Endothelial cell of umbilical vein (primary cell): ENCODE measurements around the gene SSBP3. TPM values are rescaled to one million over a fixed set of nuclear protein-coding genes. Genes with fewer than 3 reads are reported as not detected.

ENCODE experiments used
- BruUV-seq: library from RNA; stranded (reverse); fragments of 400-500 nt; replicated peaks from 2 replicates; lab custom pipeline; 2021; lab: Mats Ljungman, UMichigan
- CTCF ChIA-PET: fragments of 300-600, 350-600 bp; sonication (Branson Sonifier 250); formaldehyde crosslinking; loops from one replicate; lab custom pipeline; 2021; ENCODE audit warnings: antibody characterized with exemption, inconsistent platforms; lab: Charles Lee
- POLR2A ChIA-PET: fragments of 300-600, 350-600 bp; sonication (Branson Sonifier 250); formaldehyde crosslinking; loops from one replicate; lab custom pipeline; 2021; ENCODE audit warnings: antibody characterized with exemption, inconsistent platforms; lab: Charles Lee
- DNase-seq: peaks from one replicate; pipeline ENCODE4 v3.0.0-alpha.2; 2011; ENCODE audit warnings: low read depth, low spot score
- FAIRE-seq: peaks from 2 replicates; lab custom pipeline; 2011; peaks lifted over from hg19 to GRCh38; lab: Jason Lieb, UNC
- H2AFZ ChIP-seq: 2 replicates; pipeline ENCODE4 v1.6.0; 2012; ENCODE audit warnings: low read depth, low read length, control low read depth, inconsistent platforms
- H3K27ac ChIP-seq: 2 replicates; pipeline ENCODE4 v1.5.1; 2011; ENCODE audit warnings: low read depth, mild to moderate bottlenecking, control low read depth, low read length, moderate library complexity; ENCODE audit not compliant: insufficient read depth
- H3K27me3 ChIP-seq, 2 experiments: 2 replicates each; pipeline versions ENCODE4 v1.6.0 to v1.6.1; 2011; ENCODE audit warnings: low read length in 2 of 2, mixed read lengths in 1 of 2; ENCODE audit not compliant: control insufficient read depth in 2 of 2, insufficient read depth in 2 of 2
- H3K36me3 ChIP-seq, 2 experiments: 2 replicates in 1 of 2; 3 replicates in 1 of 2; pipeline ENCODE4 v1.5.1; 2011; ENCODE audit warnings: low read length in 2 of 2, mild to moderate bottlenecking in 1 of 2, moderate library complexity in 1 of 2; ENCODE audit not compliant: control insufficient read depth in 2 of 2, insufficient read depth in 2 of 2; ENCODE audit errors: extremely low read depth in 1 of 2
- H3K4me1 ChIP-seq: 3 replicates; pipeline ENCODE4 v1.5.1; 2011; ENCODE audit warnings: mild to moderate bottlenecking, low read length; ENCODE audit not compliant: control insufficient read depth, insufficient read depth; ENCODE audit errors: extremely low read depth
- H3K4me2 ChIP-seq: 2 replicates; pipeline ENCODE4 v1.6.1; 2011; ENCODE audit warnings: low read length, control low read depth, mixed read lengths; ENCODE audit not compliant: insufficient read depth
- H3K4me3 ChIP-seq, 3 experiments: fragments of 200-600 bp in 1 of 3; sonication (generic), shearing (Covaris generic) in 1 of 3; replicated peaks in 1 of 3; 2 replicates each; pipeline ENCODE4 v1.5.1; 2011 to 2016; ENCODE audit warnings: control low read depth in 3 of 3, low read length in 3 of 3, mild to moderate bottlenecking in 2 of 3, inconsistent platforms in 1 of 3, low read depth in 1 of 3, moderate library complexity in 1 of 3; ENCODE audit not compliant: insufficient read depth in 1 of 3
- H3K79me2 ChIP-seq: 2 replicates; pipeline ENCODE4 v1.6.0; 2012; ENCODE audit warnings: low read length, inconsistent platforms; ENCODE audit not compliant: control insufficient read depth, insufficient read depth
- H3K9ac ChIP-seq: replicated peaks from 2 replicates; pipeline ENCODE3; 2011; ENCODE audit warnings: low read length, control low read depth; ENCODE audit not compliant: insufficient read depth; ENCODE audit errors: extremely low read depth
- H3K9me1 ChIP-seq: replicated peaks from 3 replicates; pipeline ENCODE4 v1.6.0; 2011; ENCODE audit warnings: mild to moderate bottlenecking, low read length; ENCODE audit not compliant: control insufficient read depth, insufficient read depth; ENCODE audit errors: extremely low read depth
- H3K9me3 ChIP-seq: replicated peaks from 2 replicates; pipeline ENCODE4 v1.5.1; 2012; ENCODE audit warnings: low read length, inconsistent platforms; ENCODE audit not compliant: control insufficient read depth, insufficient read depth
- H4K20me1 ChIP-seq: replicated peaks from 2 replicates; pipeline ENCODE3; 2011; ENCODE audit warnings: mild to moderate bottlenecking, low read length; ENCODE audit not compliant: control insufficient read depth, insufficient read depth; ENCODE audit errors: extremely low read depth
- EZH2 ChIP-seq: IDR thresholded peaks from 2 replicates; pipeline ENCODE4 v1.6.1; 2012; ENCODE audit warnings: borderline replicate concordance, low read depth, mild to moderate bottlenecking, moderate library complexity, low read length, inconsistent platforms; ENCODE audit not compliant: severe bottlenecking
- FOS ChIP-seq: IDR thresholded peaks from 2 replicates; pipeline ENCODE4 v1.6.1; 2011; ENCODE audit warnings: mild to moderate bottlenecking, low read length, moderate library complexity, borderline replicate concordance; ENCODE audit not compliant: insufficient read depth
- GATA2 ChIP-seq: IDR thresholded peaks from 2 replicates; pipeline ENCODE4 v1.7.0; 2011; ENCODE audit warnings: low read depth, mild to moderate bottlenecking, moderate library complexity, mixed read lengths, low read length; ENCODE audit not compliant: insufficient read length, insufficient read depth
- JUN ChIP-seq: IDR thresholded peaks from 2 replicates; pipeline ENCODE4 v1.6.1; 2011; ENCODE audit warnings: borderline replicate concordance, low read depth; ENCODE audit not compliant: insufficient read length, insufficient read depth
- MYC ChIP-seq: IDR thresholded peaks from one replicate; pipeline ENCODE4 v1.6.1; 2011; ENCODE audit warnings: mild to moderate bottlenecking, low read depth, low read length
- POLR2A ChIP-seq: IDR thresholded peaks from 2 replicates; pipeline ENCODE4 v1.6.1; 2012; ENCODE audit warnings: low read depth, mild to moderate bottlenecking, control low read depth, low read length
- dilution Hi-C: fragments of 300-500 bp; cut with MboI; formaldehyde crosslinking; loops from one replicate; pipeline ENCODE4 v1.15.0; 2019; ENCODE audit warnings: low sequenced_read_pairs; ENCODE audit not compliant: extremely low pct_ligation_motif_present
- intact Hi-C: fragments of 100-400 bp; cut with micrococcal nuclease; formaldehyde crosslinking; loops from one replicate; pipeline ENCODE4 v1.10.0; 2022
- polyA plus RNA-seq, 4 experiments: library from polyadenylated mRNA; depleted of rRNA in 3 of 4; stranded (reverse) in 3 of 4; unstranded in 1 of 4; fragments of >200 nt; gene quantifications; 2 replicates each; pipeline versions ENCODE4 v1.2.1 to v1.2.3, GENCODE V29; 2011 to 2012; ENCODE audit warnings: missing spikeins in 1 of 4
- total RNA-seq: library from RNA; stranded (reverse); gene quantifications from 2 replicates; pipeline ENCODE4 v1.2.3, GENCODE V29; 2021
- TF ChIP-seq, protein P1 (sequence below): IDR thresholded peaks from 2 replicates; pipeline ENCODE4 v1.6.1; 2011; ENCODE audit not compliant: insufficient read depth, insufficient read length
- TF ChIP-seq, protein P2 (sequence below), 2 donors: IDR thresholded peaks; 1 replicate in 1 of 2; 2 replicates in 1 of 2; pipeline ENCODE4 v1.5.1; 2011; ENCODE audit warnings: low read length in 2 of 2, mild to moderate bottlenecking in 2 of 2, moderate library complexity in 2 of 2, control low read depth in 1 of 2, inconsistent platforms in 1 of 2, low read depth in 1 of 2; ENCODE audit not compliant: insufficient read depth in 1 of 2; ENCODE audit errors: extremely low read depth in 1 of 2

The SSBP3 gene
- total and polyA plus RNA-seq, 2 donors (not counting 3 experiments of a cell fraction or from before 2014, with no cell fraction given): 44.9 to 59.4 TPM

DNA sequence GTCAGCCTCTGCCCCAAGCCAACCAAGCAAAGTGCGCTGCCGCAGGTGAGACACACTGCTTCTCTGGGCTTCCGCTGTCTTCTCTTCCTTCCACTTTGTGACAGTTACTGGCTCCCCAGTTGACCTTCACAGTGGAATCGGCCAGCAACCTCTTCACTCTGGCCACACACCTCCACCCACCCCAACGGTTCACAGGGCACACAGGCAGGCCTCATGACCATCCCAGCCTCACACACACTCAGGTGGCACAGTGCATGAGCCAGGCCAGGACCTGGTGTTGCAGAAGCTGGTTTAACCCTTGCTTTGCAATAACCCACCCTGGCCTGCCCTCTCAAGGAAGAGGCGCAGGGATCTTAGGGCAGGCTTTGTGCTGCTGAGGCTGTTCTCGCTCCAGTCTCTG is 69.2 kb downstream of the SSBP3 start:
- DNase-seq (no peak), FAIRE-seq (no peak)
- no TSS peak for BruUV-seq
- no peak overlapping the region for H3K9ac ChIP-seq
- H3K79me2 ChIP-seq: peaks cover 45% of the 10 kb centered on the region
- H4K20me1 ChIP-seq: no peaks in the 10 kb centered on the region
- H3K4me3 ChIP-seq: no peak overlapping the region
- H2AFZ ChIP-seq: no peak overlapping the region
- no peaks in the 10 kb centered on the region for H3K9me1 ChIP-seq
- H3K9me3 ChIP-seq: no peaks in the 10 kb centered on the region
- H3K36me3 ChIP-seq: no peaks in the 10 kb centered on the region
- dilution Hi-C loops: no loop called here
- H3K4me2 ChIP-seq: no peak overlapping the region
- ChIA-PET CTCF (no interaction called here), POLR2A (no interaction called here)
- intact Hi-C loops: loop anchor here (10.0 kb wide), 1 partner anchor 428 kb away; the partner anchor contains the start of gene PARS2
- peaks cover 31% of the 10 kb centered on the region for H3K4me1 ChIP-seq
- TF ChIP-seq, protein P1, sequence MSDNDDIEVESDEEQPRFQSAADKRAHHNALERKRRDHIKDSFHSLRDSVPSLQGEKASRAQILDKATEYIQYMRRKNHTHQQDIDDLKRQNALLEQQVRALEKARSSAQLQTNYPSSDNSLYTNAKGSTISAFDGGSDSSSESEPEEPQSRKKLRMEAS: no peak
- TF ChIP-seq, protein P2, sequence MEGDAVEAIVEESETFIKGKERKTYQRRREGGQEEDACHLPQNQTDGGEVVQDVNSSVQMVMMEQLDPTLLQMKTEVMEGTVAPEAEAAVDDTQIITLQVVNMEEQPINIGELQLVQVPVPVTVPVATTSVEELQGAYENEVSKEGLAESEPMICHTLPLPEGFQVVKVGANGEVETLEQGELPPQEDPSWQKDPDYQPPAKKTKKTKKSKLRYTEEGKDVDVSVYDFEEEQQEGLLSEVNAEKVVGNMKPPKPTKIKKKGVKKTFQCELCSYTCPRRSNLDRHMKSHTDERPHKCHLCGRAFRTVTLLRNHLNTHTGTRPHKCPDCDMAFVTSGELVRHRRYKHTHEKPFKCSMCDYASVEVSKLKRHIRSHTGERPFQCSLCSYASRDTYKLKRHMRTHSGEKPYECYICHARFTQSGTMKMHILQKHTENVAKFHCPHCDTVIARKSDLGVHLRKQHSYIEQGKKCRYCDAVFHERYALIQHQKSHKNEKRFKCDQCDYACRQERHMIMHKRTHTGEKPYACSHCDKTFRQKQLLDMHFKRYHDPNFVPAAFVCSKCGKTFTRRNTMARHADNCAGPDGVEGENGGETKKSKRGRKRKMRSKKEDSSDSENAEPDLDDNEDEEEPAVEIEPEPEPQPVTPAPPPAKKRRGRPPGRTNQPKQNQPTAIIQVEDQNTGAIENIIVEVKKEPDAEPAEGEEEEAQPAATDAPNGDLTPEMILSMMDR (IDR thresholded peaks at IDR 0.05; ENCODE audit: extremely low read depth in 1 of 2, insufficient read depth in 1 of 2, low read depth in 1 of 2, low read length in 2 of 2): no peak
- TF ChIP-seq JUN (no peak), MYC (no peak), EZH2 (no peak), GATA2 (no peak), POLR2A (no peak), FOS (no peak)
- H3K27me3 ChIP-seq: no peaks in the 10 kb centered on the region
- no peak overlapping the region for H3K27ac ChIP-seq
